Measurements from ENCODE around the gene HIPK3.

DNA sequence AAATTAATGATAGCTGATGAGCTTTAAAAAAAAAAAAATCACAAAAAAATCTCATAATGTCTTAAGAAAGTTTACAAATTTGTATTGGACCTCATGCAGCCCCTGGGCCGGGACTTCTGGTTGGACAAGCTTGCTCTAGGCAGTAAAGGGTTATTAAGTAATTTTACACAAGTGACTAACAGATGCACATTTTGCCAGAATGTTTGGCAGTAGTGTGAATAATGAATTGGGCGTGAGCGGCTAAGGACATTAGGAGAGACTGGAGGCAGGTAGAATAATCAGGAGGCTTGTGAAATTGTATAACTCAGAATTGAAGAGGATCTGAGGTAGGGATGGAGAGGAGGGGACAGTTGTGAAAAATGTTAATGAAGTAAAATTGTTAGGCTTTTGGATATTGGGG, 77.4 kb downstream of the HIPK3 start:
- TF ChIP-seq POLR2A (IDR thresholded peaks at IDR 0.05; ENCODE audit: low read length) (no peak), GATA1 (IDR thresholded peaks at IDR 0.05; ENCODE audit: low read depth, low read length) (no peak)
